Measurements from ENCODE around the gene USF1.
"Not testable (repeated sequence)": the region's sequence is repeated elsewhere in the genome, so short reads cannot be mapped to it uniquely, and the experiment has no call there.

The USF1 gene

DNA sequence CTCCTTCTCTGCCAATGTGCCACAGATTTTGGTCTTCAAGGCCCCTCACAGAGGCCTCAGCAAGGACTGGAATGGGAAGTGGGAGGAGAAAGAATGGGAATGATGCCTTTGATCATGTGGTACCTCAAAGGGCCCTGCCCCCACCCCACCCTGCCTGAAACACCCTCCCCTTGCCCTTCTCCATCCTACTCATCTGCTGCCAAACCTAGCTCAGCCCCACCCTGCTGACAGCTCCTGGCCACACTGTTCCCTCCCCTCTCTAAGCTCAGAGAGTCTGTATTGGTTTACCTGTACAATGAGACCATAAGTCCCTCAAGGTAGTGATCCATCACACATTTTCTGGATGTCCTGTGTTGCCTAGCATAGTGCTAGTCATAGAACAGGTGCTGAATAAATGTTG lies 30.6 kb upstream of the USF1 start:
- DNase-seq: no peak

GRCh38 chr1:161074676-161075368 lies 29.0 kb upstream of the USF1 start:
- no peak for DNase-seq

GRCh38 chr1:161073474-161074121 lies 27.8 kb upstream of the USF1 start:
- DNase-seq: no peak

- DNase-seq: no peak
These were observed 27.1 kb upstream of the USF1 start for GRCh38 chr1:161072751-161073449.

DNA sequence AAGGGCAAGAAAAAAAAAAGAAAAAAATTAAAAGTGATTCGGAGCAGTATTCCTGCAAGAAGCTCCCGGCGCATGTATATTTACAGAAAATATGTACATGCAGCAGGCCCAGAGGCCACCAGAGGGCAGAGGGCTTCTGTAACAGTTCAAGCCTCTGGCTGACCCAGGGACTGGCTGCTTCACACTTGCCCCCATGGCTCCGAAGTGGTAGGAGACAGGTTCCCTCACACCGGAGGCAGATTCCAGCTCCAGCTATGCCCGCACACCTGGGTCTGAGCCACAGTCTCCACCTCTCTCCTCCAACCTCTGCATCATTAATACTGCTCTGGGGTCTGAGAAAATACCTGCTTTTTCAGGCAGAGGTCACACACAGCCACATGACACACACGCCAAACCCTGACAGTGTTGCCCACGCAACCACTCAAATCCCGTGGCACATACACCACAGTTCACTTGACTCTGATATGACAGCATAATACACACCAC lies 26.2 kb upstream of the USF1 start:
- DNase-seq: peak; percentile 29

DNA sequence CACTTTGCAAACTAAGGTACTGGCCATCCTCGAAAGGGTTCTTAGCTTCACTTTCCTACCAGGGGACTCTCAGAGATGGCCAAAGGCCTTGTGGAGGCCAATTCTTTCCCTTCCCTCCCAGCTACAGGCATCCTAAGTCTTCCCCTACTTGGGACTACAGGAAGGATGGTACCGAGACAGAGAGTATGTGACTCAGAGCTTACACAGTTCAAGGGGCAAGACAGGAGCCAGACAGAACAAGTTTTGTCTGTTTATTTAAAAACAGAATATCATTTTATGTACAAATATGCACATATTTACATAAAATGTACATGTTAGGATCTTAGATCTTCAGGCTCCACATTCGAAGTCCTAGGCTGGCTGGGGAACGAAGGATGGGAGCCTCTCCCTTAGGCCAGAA lies 25.0 kb upstream of the USF1 start:
- DNase-seq: no peak

GRCh38 chr1:161069731-161070270 lies 24.0 kb upstream of the USF1 start, which contains the start of gene ARHGAP30:
Gene ARHGAP30 (minus strand): TSS chr1:161069891. CDS start chr1:161069624, 267 bp downstream.
- DNase-seq: no peak

DNA sequence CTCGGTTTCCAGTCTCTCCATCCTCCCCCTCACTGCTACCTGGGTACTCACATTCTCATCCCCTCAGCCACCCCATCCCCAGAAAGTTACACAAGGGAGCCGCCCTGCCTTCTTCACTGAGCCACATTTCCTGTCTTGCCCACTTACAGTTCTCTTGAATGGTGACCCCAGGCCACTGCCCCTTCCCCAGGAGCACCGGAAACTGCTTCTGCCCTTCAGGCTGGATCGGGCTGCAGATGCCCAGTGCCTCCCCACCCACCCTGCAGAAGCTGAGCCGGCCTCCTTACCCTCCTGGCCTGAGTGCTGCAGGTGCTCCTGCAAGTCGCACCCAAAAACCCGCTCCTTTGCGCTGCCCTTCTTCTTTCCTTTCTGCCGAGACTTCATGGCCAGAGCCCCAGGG lies 23.5 kb upstream of the USF1 start:
- DNase-seq: no peak

DNA sequence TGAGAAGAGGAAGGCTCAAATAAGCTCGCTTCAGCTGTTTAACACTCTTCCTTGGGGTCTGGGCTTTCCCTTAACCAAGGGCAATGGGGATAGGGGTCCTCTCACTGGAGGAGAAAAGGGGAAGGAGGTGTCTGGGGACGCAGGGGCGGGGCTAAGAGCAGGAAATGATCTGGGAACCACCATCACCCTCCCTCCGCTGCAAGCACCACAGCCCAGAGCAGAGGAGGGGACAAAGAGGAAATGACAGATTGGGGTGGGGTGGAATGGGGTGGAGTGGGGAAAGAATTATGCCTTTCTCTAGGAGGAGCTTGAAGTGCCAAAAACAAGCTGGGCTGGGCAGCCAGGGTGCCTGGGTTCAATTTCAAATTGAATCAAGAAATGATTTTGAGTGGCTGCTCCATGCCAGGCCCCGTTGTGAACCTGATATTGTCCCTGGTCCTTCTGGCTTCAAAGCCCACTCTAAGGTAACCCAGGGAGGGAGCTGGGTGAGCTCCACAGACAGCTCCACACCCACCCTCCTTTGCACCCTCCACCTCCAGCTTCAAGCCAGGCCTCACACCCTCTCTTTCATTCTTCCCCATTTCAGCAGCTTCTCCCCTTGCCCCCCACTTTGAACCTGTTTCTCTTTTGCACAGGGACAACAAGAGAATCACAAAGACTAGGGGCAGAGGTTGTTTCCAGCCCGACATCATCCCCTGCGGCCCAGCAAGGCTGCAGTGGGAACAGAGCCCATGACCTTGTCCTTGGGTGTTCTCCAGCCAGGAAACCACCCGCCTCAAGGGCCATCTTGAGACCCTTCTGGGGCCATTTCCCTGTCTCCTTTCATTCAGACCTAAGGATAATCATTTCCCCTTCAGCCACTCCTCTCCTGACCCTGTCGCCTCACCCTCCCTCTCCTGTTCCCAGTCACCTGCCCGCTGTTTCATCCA lies 22.8 kb upstream of the USF1 start:
- no peak for DNase-seq

DNA sequence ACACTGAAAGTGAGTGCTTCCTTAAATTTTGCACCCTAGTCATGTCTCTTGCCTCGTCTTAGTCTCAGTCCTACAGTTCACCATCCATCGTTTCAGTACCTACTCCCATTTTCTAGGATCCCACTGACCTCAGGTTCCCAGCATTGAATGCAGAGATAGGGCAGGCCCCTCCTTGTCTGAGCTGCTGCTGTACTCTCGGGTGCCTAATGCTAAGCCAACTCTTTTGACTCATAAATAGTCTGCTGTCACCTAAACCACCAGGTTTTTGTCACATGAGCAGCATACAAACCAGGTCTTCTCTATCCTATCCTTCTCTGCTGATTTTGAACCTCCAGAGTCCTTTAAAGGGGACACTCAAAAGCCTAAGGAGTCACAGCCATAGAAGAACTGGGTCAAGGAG lies 20.9 kb upstream of the USF1 start:
- DNase-seq: no peak

GRCh38 chr1:161065681-161066080 lies 19.9 kb upstream of the USF1 start:
- not testable (repeated sequence) for DNase-seq

GRCh38 chr1:161063936-161064335 lies 18.2 kb upstream of the USF1 start:
- DNase-seq: not testable (repeated sequence)

- no peak for DNase-seq
These were observed 15.6 kb upstream of the USF1 start for GRCh38 chr1:161061419-161061818.

- no peak for DNase-seq
These were observed 13.5 kb upstream of the USF1 start for GRCh38 chr1:161059293-161059692.

- DNase-seq: no peak
These were observed 9.0 kb upstream of the USF1 start for GRCh38 chr1:161054805-161055204.

- DNase-seq: no peak
These were observed 8.5 kb upstream of the USF1 start for GRCh38 chr1:161054232-161054631.

DNA sequence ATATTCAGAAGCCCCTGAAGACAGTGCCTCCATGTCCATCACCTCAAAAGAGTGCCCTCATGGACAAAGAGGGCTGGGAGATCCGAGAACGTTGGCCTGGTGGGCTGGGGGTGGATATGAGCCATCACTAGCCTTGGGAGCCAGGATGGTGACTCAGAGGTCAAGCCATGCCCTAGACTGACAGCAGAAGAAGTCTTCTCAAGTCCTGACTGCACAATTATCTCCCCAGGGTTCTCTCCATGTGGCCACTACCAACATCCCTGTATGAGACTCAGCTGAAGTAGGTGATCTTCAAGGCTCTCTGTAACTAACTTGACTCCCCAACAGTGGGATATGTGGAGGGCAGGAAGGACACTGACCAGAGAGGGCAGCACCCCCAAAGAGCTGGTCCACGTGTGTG lies 7.1 kb upstream of the USF1 start:
- DNase-seq: no peak

DNA sequence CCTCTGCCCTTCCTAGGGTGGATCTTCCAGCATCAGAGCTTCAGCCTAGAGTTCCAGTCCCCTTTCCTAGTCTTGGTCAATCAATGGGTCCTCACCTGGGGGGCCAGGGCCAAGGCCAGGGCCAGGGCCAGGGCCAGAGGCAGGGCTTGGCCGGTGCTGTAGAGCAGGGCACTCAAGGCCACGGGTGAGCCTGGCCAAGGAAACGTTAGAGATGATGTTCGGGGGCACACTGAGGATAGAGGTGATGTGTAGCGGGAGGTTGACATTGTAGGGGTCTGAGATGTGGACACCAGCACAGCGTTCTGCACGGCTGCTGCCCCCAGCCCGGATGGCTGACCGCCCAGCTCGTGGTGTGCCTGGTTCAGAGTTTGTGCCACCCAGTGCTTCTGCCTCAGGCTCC lies 5.4 kb upstream of the USF1 start:
- DNase-seq: no peak

DNA sequence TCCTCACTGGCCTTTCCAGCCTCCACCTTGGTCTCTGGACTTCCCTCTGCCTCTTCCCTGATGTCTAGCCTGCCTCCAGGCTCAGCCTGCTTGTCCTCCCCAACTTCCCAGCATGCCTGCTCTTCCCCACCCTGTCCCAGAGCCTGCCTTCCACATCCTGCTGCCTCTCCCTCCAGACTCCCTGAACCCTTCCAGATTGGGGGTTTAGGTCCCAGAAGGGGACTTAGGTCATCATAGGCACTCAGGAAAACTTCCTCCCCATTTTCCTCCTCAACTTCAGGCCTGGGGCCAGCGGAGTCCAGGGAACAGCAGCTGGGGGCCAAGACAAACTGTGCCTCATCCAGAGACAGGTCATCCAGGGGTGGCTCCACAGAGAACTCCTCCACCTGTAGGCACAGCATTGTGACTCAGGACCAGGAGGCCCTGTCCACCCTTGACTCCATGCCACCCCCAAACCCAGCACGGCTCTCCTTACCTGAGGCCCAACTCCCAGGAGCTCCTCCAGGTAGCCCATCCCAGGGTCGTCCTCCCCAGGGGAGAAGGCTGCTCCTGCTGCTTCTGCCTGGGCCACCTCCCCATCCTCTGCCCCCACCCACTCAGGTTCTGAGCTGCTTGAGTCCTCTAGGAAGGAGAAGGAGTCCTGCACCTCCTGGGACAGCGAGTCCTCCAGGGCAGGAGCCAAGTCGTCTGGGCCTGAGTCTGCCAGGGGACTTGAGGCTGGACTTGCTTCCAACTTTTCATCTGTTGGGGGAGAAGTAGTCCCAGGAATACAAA lies 3.4 kb upstream of the USF1 start:
- DNase-seq: no peak

DNA sequence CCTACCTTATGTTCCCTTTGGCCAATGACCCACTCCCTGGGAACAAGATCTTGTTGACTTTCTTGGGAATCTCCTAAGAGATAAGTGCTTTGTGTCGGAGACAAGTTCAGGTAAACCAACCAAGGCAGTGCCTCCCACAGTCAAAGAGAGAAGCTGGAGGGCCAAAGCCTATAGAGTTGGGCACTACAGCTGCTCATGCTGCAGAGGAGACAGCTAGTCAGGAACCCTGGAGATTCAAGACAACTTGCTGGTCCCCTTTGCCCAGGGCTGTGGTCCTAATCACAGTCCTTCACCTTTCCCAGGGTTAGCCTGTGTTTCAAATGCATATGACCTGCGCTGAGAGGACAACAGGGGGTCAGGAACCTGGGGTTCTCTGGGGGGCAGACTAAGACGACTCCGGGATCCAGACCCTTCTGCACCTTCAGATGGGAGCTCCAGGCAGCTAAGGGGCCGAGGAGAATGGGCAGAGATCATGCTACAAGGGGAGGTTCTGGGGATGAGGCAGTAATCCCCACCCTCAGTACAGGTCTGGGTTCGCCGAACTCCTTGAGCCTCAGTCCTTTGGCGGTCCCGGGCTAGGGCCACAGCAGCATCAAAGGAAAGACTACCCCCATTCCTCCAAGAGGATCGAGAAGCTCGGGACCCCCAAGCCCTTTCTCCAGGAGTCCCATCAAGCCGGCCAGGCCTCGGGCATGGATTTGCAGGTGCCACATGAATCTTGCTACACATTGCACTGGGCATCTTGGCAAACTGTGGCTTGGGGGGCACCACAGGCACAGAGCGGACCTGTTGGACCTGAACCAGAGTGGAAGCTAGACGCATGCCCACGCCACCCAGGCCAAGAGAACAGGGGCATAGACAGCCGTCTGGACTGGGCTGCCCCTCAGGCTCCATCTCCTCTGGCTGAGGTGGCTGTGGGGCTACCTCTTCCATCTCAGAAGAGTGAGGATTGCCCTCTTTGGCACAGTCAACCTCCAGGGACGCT lies 2.0 kb upstream of the USF1 start:
- DNase-seq: no peak
